HG03520 (cell line): ENCODE results near the gene SHANK2.

ENCODE experiments used
- ATAC-seq: cut with Tn5 transposase; IDR thresholded peaks from one replicate; pipeline ENCODE4 v1.9.1; 2021; ENCODE audit warnings: mild to moderate bottlenecking, moderate library complexity; ENCODE audit not compliant: unreplicated experiment

Gene SHANK2

DNA sequence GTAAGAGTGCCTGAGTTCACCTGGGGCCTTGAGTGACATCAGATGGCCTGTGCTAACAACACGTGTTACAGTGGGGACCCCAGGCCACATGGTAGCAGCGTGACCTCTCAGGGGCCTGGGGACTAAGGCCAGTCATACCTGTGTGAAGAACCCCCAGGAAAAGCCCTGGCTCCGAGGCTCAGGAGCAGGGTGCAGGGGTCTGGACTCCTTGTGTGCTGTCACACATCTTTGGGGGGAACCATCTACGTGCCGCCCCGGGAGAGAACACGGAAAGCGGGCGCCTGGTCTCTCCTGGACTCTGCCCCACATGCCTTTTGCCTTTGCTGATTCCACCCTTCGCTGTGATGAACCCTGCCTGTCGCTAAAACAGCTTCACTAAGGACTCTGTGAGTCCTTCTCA, 48.7 kb downstream of the SHANK2 start:
- no peak for ATAC-seq

DNA sequence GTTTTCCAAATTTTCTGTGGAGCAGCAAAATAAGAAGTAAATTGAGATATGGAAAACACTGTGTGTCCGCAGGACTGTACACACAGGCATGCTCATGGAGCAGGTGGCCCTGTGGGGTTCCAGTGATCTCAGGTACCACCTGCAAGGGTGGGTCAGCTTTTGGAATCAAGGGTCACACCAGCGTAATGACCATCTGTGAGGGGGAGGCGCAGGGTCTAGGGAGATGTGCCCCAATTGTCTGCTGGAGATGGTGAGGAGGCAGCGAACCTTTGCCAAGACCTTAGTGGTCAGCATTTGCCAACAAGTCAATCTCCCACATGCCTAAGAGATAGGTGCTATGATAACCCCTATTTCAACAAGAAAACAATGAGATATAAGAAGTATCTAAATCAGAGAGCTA, 49.4 kb downstream of the SHANK2 start:
- ATAC-seq = no peak

DNA sequence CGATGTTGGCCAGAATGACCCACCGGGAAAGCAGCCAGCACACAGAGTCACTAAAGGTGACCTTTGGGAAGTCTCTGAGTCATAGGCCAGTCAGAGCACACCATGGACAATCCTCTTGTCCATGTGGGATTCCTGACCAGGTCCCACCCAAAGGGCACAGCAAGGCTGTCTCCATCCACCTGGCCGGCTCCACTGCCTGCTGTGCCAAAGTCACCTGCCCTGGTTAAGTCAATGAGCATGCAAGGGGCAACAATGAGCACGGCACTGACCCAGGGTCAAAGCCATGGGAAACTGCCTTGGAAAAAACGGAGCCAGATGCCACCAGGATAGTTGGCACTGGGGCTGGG, 49.8 kb downstream of the SHANK2 start:
- ATAC-seq = no peak
